Measurements from ENCODE around the gene ZNF358. TPM values are rescaled to one million over a fixed set of nuclear protein-coding genes. Genes with fewer than 3 reads are reported as not detected.
"Not testable (repeated sequence)": the region's sequence is repeated elsewhere in the genome, so short reads cannot be mapped to it uniquely, and the experiment has no call there.

ZNF358 gene
- total RNA-seq, 1 donor from 2014 or later, result 163 TPM

DNA sequence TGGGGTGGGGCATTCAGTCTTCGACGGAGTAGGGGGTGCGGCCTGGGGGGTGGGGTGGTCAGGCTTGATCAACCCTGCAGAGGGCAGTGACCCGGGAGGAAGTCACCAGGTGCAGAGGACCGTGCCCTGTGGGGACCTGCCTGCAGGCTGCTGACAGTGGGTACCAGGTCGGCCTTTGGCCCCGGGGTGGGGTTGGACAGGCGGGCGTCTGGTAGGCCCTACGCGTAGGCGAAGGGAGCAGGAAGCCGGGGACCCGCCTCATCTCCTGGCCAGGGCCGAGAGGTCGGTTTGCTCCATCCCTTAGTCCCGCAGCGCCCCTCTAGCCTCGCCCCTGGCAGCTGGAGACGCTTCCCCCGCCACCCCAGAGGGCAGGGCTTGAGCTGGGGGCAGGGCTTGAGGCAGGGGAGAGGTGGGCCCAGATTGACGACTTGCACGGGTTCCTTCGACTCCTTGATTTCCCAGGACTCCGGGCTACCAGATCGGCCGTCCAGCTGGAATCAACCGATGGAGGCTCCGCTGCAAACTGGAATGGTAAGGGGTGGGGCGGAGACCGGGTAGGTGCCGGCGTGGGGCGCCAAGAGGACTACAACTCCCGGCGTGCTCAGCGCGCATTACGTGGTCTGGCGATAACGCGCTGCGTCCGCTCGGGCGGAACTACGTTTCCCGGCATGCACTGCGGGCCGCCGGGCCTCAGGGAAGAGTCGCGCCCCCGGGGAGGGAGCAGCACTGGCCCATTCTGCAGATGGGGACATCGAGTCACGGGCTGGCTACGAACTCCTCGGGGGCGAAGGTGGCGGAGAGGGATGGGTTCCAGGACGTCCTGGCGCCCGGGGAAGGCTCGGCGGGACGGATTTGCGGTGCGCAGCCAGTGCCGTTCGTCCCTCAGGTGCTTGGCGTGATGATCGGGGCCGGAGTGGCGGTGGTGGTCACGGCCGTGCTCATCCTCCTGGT, 19.4 kb downstream of the ZNF358 start, which contains the start of gene PNPLA6:
Gene PNPLA6, plus strand, starts transcription at position 671 of the 951 bp plus-strand sequence. Its CDS starts 72 bp downstream, at position 743.
- H3K27me3 ChIP-seq, result no peaks in the 10 kb centered on the region
- peaks cover 32 to 36% of the 10 kb centered on the region in 2 donors for H3K36me3 ChIP-seq
- H3K9me3 ChIP-seq, result no peaks in the 10 kb centered on the region
- peak within 1 kb of the TSS; percentile 92 to 93 for H3K27ac ChIP-seq
- H3K4me3 ChIP-seq, result peak within 1 kb of the TSS; percentile 82 to 89
- peaks cover 0 to 14% of the 10 kb centered on the region in 2 donors for H3K4me1 ChIP-seq
- intact Hi-C loops (cut with DNase I), result loop anchor here (1.0 to 5.0 kb wide), 3 partner anchors 13 to 92 kb away; partner anchors contain the start of genes MCOLN1, PET100 and XAB2
- TF ChIP-seq, protein P1, sequence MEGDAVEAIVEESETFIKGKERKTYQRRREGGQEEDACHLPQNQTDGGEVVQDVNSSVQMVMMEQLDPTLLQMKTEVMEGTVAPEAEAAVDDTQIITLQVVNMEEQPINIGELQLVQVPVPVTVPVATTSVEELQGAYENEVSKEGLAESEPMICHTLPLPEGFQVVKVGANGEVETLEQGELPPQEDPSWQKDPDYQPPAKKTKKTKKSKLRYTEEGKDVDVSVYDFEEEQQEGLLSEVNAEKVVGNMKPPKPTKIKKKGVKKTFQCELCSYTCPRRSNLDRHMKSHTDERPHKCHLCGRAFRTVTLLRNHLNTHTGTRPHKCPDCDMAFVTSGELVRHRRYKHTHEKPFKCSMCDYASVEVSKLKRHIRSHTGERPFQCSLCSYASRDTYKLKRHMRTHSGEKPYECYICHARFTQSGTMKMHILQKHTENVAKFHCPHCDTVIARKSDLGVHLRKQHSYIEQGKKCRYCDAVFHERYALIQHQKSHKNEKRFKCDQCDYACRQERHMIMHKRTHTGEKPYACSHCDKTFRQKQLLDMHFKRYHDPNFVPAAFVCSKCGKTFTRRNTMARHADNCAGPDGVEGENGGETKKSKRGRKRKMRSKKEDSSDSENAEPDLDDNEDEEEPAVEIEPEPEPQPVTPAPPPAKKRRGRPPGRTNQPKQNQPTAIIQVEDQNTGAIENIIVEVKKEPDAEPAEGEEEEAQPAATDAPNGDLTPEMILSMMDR (IDR thresholded peaks at IDR 0.05), result no peak
- peak; percentile 82 to 97 for DNase-seq (ENCODE audit: low spot score in 2 of 2)

DNA sequence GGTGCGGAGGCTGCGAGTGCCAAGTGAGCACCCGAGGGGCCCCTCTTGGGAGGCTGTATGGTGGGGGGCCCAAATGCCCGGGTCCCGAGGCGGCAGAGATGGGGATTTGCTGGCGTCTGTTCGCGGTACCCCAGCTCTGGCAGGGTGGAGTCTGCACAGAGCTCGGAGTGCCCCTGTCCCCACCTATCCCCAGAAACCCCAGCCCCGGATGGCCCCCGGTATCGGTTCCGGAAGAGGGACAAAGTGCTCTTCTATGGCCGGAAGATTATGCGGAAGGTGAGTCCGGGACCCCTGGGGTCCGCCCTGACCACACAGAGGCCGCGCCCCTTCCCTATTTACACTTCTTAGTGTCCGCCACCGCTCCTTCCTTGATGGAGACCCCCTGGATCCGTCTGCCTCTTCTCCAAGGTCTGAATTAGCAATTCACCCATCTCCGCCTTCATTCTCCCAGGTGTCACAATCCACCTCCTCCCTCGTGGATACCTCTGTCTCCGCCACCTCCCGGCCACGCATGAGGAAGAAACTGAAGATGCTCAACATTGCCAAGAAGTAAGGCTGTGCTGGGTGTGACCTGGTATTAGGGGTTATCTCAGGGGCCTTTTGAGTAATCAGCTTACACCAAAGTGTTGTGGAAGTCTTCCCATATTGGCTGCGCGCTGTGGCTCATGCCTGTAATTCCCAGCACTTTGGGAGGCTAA, 20.2 kb downstream of the ZNF358 start:
- Histone ChIP-seq H3K4me3 (peak overlapping the region; percentile 82 to 89), H3K36me3 (peaks cover 39 to 41% of the 10 kb centered on the region in 2 donors), H3K9me3 (no peaks in the 10 kb centered on the region), H3K27ac (peak overlapping the region; percentile 92 to 93), H3K4me1 (peaks cover 0 to 14% of the 10 kb centered on the region in 2 donors), H3K27me3 (no peaks in the 10 kb centered on the region)
- no peak for DNase-seq (ENCODE audit: low spot score in 2 of 2)
- intact Hi-C loops (cut with DNase I), result loop anchor here (1.0 to 5.0 kb wide), 3 partner anchors 14 to 91 kb away; partner anchors contain the start of genes MCOLN1, PET100 and XAB2
- TF ChIP-seq, protein P1 (IDR thresholded peaks at IDR 0.05), result no peak

DNA sequence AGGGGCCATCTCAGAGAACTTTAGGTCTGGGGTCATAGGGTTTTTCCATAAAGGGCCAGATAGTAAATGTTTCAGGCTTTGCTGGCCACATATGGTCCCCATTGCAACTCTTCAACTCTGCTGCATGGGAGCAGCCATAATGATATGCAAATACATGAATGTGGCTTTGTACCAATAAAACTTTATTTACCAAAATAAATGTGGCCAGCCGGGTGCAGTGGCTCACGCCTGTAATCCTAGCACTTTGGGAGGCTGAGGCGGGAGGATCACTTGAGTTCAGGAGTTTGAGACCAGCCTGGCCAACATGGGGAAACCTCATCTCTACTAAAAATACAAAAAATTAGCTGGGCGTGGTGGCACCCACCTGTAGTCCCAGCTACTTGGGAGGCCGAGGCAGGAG, 23.1 kb downstream of the ZNF358 start:
- H3K27ac ChIP-seq; H3K9me3 ChIP-seq; H3K27me3 ChIP-seq; H3K4me1 ChIP-seq; DNase-seq (ENCODE audit: low spot score in 2 of 2); H3K4me3 ChIP-seq: not testable (repeated sequence)
- peaks cover 62 to 67% of the 10 kb centered on the region in 2 donors for H3K36me3 ChIP-seq
- intact Hi-C loops (cut with DNase I), result loop anchor here (5.0 kb wide), 1 partner anchor 88 kb away; the partner anchor contains the start of genes PET100 and XAB2

DNA sequence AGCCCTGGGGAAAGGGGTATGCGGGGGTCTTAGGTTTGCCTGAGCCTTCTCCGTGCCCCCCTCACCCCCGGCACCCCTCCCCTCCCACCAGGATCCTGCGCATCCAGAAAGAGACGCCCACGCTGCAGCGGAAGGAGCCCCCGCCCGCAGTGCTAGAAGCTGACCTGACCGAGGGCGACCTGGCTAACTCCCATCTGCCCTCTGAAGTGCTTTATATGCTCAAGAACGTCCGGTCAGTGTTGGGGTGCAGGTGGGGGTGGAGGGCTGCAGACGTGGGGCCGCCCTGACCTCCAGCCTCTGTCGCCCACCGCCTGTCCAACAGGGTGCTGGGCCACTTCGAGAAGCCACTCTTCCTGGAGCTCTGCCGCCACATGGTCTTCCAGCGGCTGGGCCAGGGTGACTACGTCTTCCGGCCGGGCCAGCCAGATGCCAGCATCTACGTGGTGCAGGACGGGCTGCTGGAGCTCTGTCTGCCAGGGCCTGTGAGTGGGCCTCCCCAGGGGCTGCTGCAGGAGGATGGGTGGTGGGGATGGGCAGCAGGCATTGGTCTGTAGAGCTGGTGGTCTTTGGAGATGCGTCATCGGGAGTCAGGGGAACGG, 24.0 kb downstream of the ZNF358 start:
- peaks cover 0 to 8% of the 10 kb centered on the region in 2 donors for H3K4me1 ChIP-seq

DNA sequence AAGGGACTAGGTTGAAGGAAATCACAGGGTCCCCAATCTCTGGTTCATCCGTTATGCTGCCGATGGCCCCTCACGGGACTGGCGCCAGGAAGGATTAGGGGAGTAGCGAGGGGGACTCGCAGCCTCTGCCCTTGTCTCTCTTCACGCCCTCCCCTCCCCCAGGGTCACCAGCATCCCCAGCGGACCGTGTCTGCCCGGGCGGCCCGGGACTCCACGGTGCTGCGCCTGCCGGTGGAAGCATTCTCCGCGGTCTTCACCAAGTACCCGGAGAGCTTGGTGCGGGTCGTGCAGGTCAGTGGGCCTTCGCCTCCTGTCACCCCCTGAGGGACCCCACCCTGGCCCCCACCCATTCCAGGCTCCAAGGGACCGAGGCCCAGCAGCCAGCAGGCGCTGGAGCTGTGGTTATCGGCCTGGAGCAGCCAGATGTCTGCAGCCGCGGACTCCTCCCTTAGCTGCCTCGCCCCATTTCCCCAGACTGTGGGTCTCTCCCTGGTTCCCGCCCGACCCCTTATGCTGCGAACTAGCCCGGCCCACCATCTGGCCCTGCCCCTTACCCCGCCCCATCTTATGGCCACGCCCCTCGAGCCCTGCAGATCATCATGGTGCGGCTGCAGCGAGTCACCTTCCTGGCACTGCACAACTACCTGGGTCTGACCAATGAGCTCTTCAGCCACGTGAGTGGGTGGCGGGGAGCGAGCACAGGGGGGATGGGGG, 25.0 kb downstream of the ZNF358 start:
- H3K4me3 ChIP-seq, result no peak overlapping the region
- H3K27ac ChIP-seq, result no peak overlapping the region
- peaks cover 67 to 79% of the 10 kb centered on the region in 2 donors for H3K36me3 ChIP-seq
- no peaks in the 10 kb centered on the region for H3K27me3 ChIP-seq
- DNase-seq (ENCODE audit: low spot score in 2 of 2), result no peak
- intact Hi-C loops (cut with DNase I), result no loop called here
- H3K9me3 ChIP-seq, result no peaks in the 10 kb centered on the region
- H3K4me1 ChIP-seq, result peaks cover 0 to 5% of the 10 kb centered on the region in 2 donors
- TF ChIP-seq, protein P1 (IDR thresholded peaks at IDR 0.05), result no peak

More for the DNA sequence above, 24.0 kb downstream of the ZNF358 start:
- intact Hi-C loops (cut with DNase I), result loop anchor here (5.0 kb wide), 1 partner anchor 87 kb away; the partner anchor contains the start of genes PET100 and XAB2
- DNase-seq (ENCODE audit: low spot score in 2 of 2), result no peak
- peaks cover 65 to 76% of the 10 kb centered on the region in 2 donors for H3K36me3 ChIP-seq
- no peak overlapping the region for H3K27ac ChIP-seq
- no peaks in the 10 kb centered on the region for H3K27me3 ChIP-seq
- TF ChIP-seq, protein P1 (IDR thresholded peaks at IDR 0.05), result no peak
- H3K9me3 ChIP-seq, result no peaks in the 10 kb centered on the region
- H3K4me3 ChIP-seq, result no peak overlapping the region

Data from ascending aorta (tissue), 2 donors.